SH-SY5Y (cell line): ENCODE data around the gene KSR1.

Experiments used
- GATA2 ChIP-seq: IDR thresholded peaks from 2 replicates; pipeline ENCODE4 v1.6.1; 2011; ENCODE audit warnings: mild to moderate bottlenecking, low read depth, low read length
- GATA3 ChIP-seq: IDR thresholded peaks from 2 replicates; pipeline ENCODE4 v1.6.1; 2011; ENCODE audit warnings: low read depth, mild to moderate bottlenecking, low read length, moderate library complexity

DNA sequence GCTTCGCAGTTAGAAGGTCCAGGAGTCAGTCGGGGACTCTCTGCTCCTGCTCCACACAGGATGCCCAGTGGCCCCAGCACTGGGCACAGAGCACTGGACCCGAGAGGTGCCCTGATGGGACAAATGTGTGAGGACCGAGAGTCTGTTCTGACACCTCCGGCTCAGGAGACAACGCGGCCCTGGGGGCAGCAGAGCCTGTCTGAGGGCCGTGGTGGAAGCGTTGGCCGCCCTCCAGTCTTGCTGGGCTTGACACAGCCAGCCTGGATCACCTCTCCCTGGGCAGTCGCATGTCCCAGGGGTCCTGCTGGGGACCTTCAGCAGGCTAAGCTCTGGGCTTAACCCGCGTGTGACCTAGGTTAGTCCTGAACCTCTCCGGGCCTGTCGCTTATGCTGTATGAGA, 197.9 kb downstream of the KSR1 start:
- TF ChIP-seq GATA2 = no peak
- no peak for TF ChIP-seq GATA3
